G401 (cell line): Measurements from ENCODE around the gene OR2G3. TPM values are rescaled to one million over a fixed set of nuclear protein-coding genes. Genes with fewer than 3 reads are reported as not detected.

Experiments used
- total RNA-seq: library from RNA; depleted of rRNA; stranded (reverse); fragments of >200 nt; shearing (Covaris generic); gene quantifications from 2 replicates; pipeline ENCODE4 v1.2.3, GENCODE V29; 2014; rRNA removed

Gene OR2G3
- total RNA-seq, 1 experiment from 2014 or later = not detected

Other genes starting within 250 kb of the OR2G3 start
- not detected in 2 replicates for gene NLRP3, start 189.4 kb upstream of the OR2G3 start, total RNA-seq
- gene OR2B11, start 147.5 kb upstream of the OR2G3 start, total RNA-seq = not detected in 2 replicates
- not detected in 2 replicates for gene OR2C3, start 69.1 kb upstream of the OR2G3 start, total RNA-seq
- gene GCSAML, start 56.5 kb upstream of the OR2G3 start, total RNA-seq = not detected in 2 replicates
- not detected in 2 replicates for gene OR2G2, start 17.2 kb upstream of the OR2G3 start, total RNA-seq
- gene OR13G1, start 74.2 kb downstream of the OR2G3 start, total RNA-seq = not detected in 2 replicates
- gene OR6F1, start 111.1 kb downstream of the OR2G3 start, total RNA-seq = not detected in 2 replicates
- gene OR14K1, start 133.0 kb downstream of the OR2G3 start, total RNA-seq = not detected in 2 replicates
- gene OR14A2, start 142.6 kb downstream of the OR2G3 start, total RNA-seq = not detected in 2 replicates
- gene OR1C1, start 155.0 kb downstream of the OR2G3 start, total RNA-seq = not detected in 2 replicates
- gene OR14A16, start 218.5 kb downstream of the OR2G3 start, total RNA-seq = not detected in 2 replicates
- not detected in 2 replicates for gene OR11L1, start 236.3 kb downstream of the OR2G3 start, total RNA-seq